Activated CD4-positive, alpha-beta T cell treated with anti-CD3 and anti-CD28 coated beads, Interleukin-2, amount 10 ng/mL, durations not matched to agents 7 days and 5 days (primary cell): ENCODE data around the gene SARS1. TPM values are rescaled to one million over a fixed set of nuclear protein-coding genes. Genes with fewer than 3 reads are reported as not detected.
A peak's percentile ranks its signal among the peaks of the same experiment; 100 is the strongest.
"Not testable (repeated sequence)": the region's sequence is repeated elsewhere in the genome, so short reads cannot be mapped to it uniquely, and the experiment has no call there.

Experiments
- CTCF ChIA-PET: fragments of 350-600 bp; sonication (Branson Sonifier 250); formaldehyde crosslinking; loops from one replicate; lab custom pipeline; 2021; ENCODE audit warnings: antibody characterized with exemption; lab: Charles Lee
- POLR2A ChIA-PET: fragments of 350-600 bp; sonication (Branson Sonifier 250); formaldehyde crosslinking; loops from one replicate; lab custom pipeline; 2021; ENCODE audit warnings: antibody characterized with exemption; lab: Charles Lee
- DNase-seq: peaks from one replicate; pipeline ENCODE4 v3.0.0-alpha.2; 2020
- H3K27ac Mint-ChIP-seq: one replicate; pipeline ENCODE4 v1.8.0; 2021; ENCODE audit warnings: mild to moderate bottlenecking, moderate library complexity, mixed read lengths
- H3K27me3 Mint-ChIP-seq: one replicate; pipeline ENCODE4 v1.8.0; 2021; ENCODE audit warnings: mixed read lengths
- H3K36me3 Mint-ChIP-seq: one replicate; pipeline ENCODE4 v1.8.0; 2021; ENCODE audit warnings: low read depth, mixed read lengths
- H3K4me1 Mint-ChIP-seq: one replicate; pipeline ENCODE4 v1.8.0; 2021; ENCODE audit warnings: mixed read lengths
- H3K4me3 Mint-ChIP-seq: one replicate; pipeline ENCODE4 v1.8.0; 2021; ENCODE audit warnings: mild to moderate bottlenecking, moderate library complexity, mixed read lengths
- H3K9me3 Mint-ChIP-seq: one replicate; pipeline ENCODE4 v1.8.0; 2021; ENCODE audit warnings: mixed read lengths
- total RNA-seq, 2 experiments: library from RNA; stranded (reverse); gene quantifications; one replicate each; pipeline ENCODE4 v1.2.3, GENCODE V29; 2021

The SARS1 gene
- total RNA-seq: 100 to 1,000 TPM; 138 to 140 TPM

- Mint-ChIP-seq H3K4me3 (peak within 1 kb of the TSS; percentile 97), H3K27ac (peak within 1 kb of the TSS; percentile 95), H3K4me1 (peaks cover 35% of the 10 kb centered on the region), H3K36me3 (peaks cover 32% of the 10 kb centered on the region), H3K27me3 (no peaks in the 10 kb centered on the region), H3K9me3 (no peaks in the 10 kb centered on the region)
- DNase-seq: peak; percentile 89
- CTCF ChIA-PET: interaction anchor here (0.8 to 2.2 kb wide), 10 partner anchors 9 to 318 kb away, joined by 3 to 10 read pairs (median 4); no protein-coding TSS in a partner anchor
- POLR2A ChIA-PET: interaction anchor here (0.6 to 0.7 kb wide), 2 partner anchors 10 to 17 kb away, joined by 3 to 5 read pairs; no protein-coding TSS in a partner anchor
These were observed at the start of gene SARS1 for GRCh38 chr1:109213824-109214693. TSS of gene SARS1 (plus strand) at chr1:109213918. CDS start at chr1:109213993, 75 bp downstream.

GRCh38 chr1:109164538-109164937, 49.2 kb upstream of the SARS1 start:
- H3K27ac Mint-ChIP-seq: no peak overlapping the region
- H3K9me3 Mint-ChIP-seq: no peaks in the 10 kb centered on the region
- H3K27me3 Mint-ChIP-seq: no peaks in the 10 kb centered on the region
- ChIA-PET CTCF (interaction anchor here (0.6 kb wide), 2 partner anchors 9 to 158 kb away, joined by 3 read pairs; no protein-coding TSS in a partner anchor), POLR2A (no interaction called here)
- no peaks in the 10 kb centered on the region for H3K36me3 Mint-ChIP-seq
- H3K4me1 Mint-ChIP-seq: peaks cover 30% of the 10 kb centered on the region
- H3K4me3 Mint-ChIP-seq: no peak overlapping the region
- DNase-seq: no peak

GRCh38 chr1:109167001-109167506, 46.7 kb upstream of the SARS1 start:
- no peaks in the 10 kb centered on the region for H3K36me3 Mint-ChIP-seq
- DNase-seq: no peak
- no peak overlapping the region for H3K27ac Mint-ChIP-seq
- ChIA-PET CTCF (interaction anchor here (0.6 kb wide), 1 partner anchor 21 kb away, joined by 4 read pairs; no protein-coding TSS in a partner anchor), POLR2A (interaction anchor here (0.7 kb wide), 1 partner anchor 195 kb away, joined by 4 read pairs; no protein-coding TSS in a partner anchor)
- peaks cover 24% of the 10 kb centered on the region for H3K4me1 Mint-ChIP-seq
- H3K27me3 Mint-ChIP-seq: no peaks in the 10 kb centered on the region
- H3K4me3 Mint-ChIP-seq: no peak overlapping the region
- H3K9me3 Mint-ChIP-seq: no peaks in the 10 kb centered on the region

GRCh38 chr1:109170035-109170764, 43.5 kb upstream of the SARS1 start:
- CTCF ChIA-PET: interaction anchor here (1.5 kb wide), 1 partner anchor 44 kb away, joined by 3 read pairs; the partner anchor contains the start of gene SARS1
- H3K4me3 Mint-ChIP-seq: no peak overlapping the region
- no peak overlapping the region for H3K27ac Mint-ChIP-seq
- peaks cover 7% of the 10 kb centered on the region for H3K4me1 Mint-ChIP-seq
- DNase-seq: no peak
- H3K36me3 Mint-ChIP-seq: no peaks in the 10 kb centered on the region
- no peaks in the 10 kb centered on the region for H3K27me3 Mint-ChIP-seq
- POLR2A ChIA-PET: no interaction called here
- H3K9me3 Mint-ChIP-seq: no peaks in the 10 kb centered on the region

GRCh38 chr1:109171646-109172045, 42.1 kb upstream of the SARS1 start:
- H3K9me3 Mint-ChIP-seq: no peaks in the 10 kb centered on the region
- H3K4me1 Mint-ChIP-seq: peaks cover 7% of the 10 kb centered on the region
- no peak for DNase-seq
- no peaks in the 10 kb centered on the region for H3K36me3 Mint-ChIP-seq
- H3K4me3 Mint-ChIP-seq: no peak overlapping the region
- ChIA-PET POLR2A (no interaction called here), CTCF (interaction anchor here (1.5 to 3.0 kb wide), 3 partner anchors 9 to 13 kb away, joined by 3 to 9 read pairs (median 8); no protein-coding TSS in a partner anchor)
- H3K27me3 Mint-ChIP-seq: no peaks in the 10 kb centered on the region
- H3K27ac Mint-ChIP-seq: no peak overlapping the region

GRCh38 chr1:109176349-109176748, 37.4 kb upstream of the SARS1 start:
- H3K4me3 Mint-ChIP-seq, POLR2A ChIA-PET, H3K9me3 Mint-ChIP-seq, DNase-seq, H3K4me1 Mint-ChIP-seq, H3K27me3 Mint-ChIP-seq, H3K27ac Mint-ChIP-seq, H3K36me3 Mint-ChIP-seq: not testable (repeated sequence)
- CTCF ChIA-PET: interaction anchor here (0.7 kb wide), 1 partner anchor 62 kb away, joined by 4 read pairs; no protein-coding TSS in a partner anchor

GRCh38 chr1:109180715-109181084, 33.0 kb upstream of the SARS1 start:
- DNase-seq, H3K36me3 Mint-ChIP-seq, H3K4me1 Mint-ChIP-seq, H3K27ac Mint-ChIP-seq, H3K27me3 Mint-ChIP-seq, H3K4me3 Mint-ChIP-seq, POLR2A ChIA-PET, H3K9me3 Mint-ChIP-seq: not testable (repeated sequence)
- CTCF ChIA-PET: interaction anchor here (1.6 kb wide), 1 partner anchor 9 kb away, joined by 8 read pairs; no protein-coding TSS in a partner anchor

GRCh38 chr1:109181085-109181806, 32.5 kb upstream of the SARS1 start:
- no peaks in the 10 kb centered on the region for H3K9me3 Mint-ChIP-seq
- H3K27me3 Mint-ChIP-seq: no peaks in the 10 kb centered on the region
- H3K4me3 Mint-ChIP-seq: no peak overlapping the region
- no peaks in the 10 kb centered on the region for H3K36me3 Mint-ChIP-seq
- no peaks in the 10 kb centered on the region for H3K4me1 Mint-ChIP-seq
- CTCF ChIA-PET: interaction anchor here (0.9 to 1.6 kb wide), 2 partner anchors 9 to 81 kb away, joined by 3 to 8 read pairs; no protein-coding TSS in a partner anchor
- H3K27ac Mint-ChIP-seq: no peak overlapping the region
- no peak for DNase-seq
- POLR2A ChIA-PET: no interaction called here

- H3K36me3 Mint-ChIP-seq: no peaks in the 10 kb centered on the region
These were observed 31.9 kb upstream of the SARS1 start for GRCh38 chr1:109181807-109182163.

GRCh38 chr1:109183058-109183738, 30.5 kb upstream of the SARS1 start:
- ChIA-PET CTCF (interaction anchor here (0.7 kb wide), 2 partner anchors 323 to 431 kb away, joined by 4 to 6 read pairs; no protein-coding TSS in a partner anchor), POLR2A (no interaction called here)
- no peaks in the 10 kb centered on the region for H3K36me3 Mint-ChIP-seq
- no peak overlapping the region for H3K4me3 Mint-ChIP-seq
- no peaks in the 10 kb centered on the region for H3K27me3 Mint-ChIP-seq
- H3K4me1 Mint-ChIP-seq: no peaks in the 10 kb centered on the region
- no peak overlapping the region for H3K27ac Mint-ChIP-seq
- DNase-seq: no peak
- no peaks in the 10 kb centered on the region for H3K9me3 Mint-ChIP-seq

More at GRCh38 chr1:109181807-109182163, 31.9 kb upstream of the SARS1 start:
- Mint-ChIP-seq H3K27ac (no peak overlapping the region), H3K4me3 (no peak overlapping the region), H3K9me3 (no peaks in the 10 kb centered on the region), H3K27me3 (no peaks in the 10 kb centered on the region), H3K4me1 (no peaks in the 10 kb centered on the region)
- POLR2A ChIA-PET: no interaction called here
- CTCF ChIA-PET: interaction anchor here (0.9 to 1.6 kb wide), 2 partner anchors 10 to 82 kb away, joined by 3 to 8 read pairs; no protein-coding TSS in a partner anchor
- DNase-seq: no peak

- Mint-ChIP-seq H3K27me3 (no peaks in the 10 kb centered on the region), H3K4me1 (peaks cover 9% of the 10 kb centered on the region), H3K27ac (no peak overlapping the region), H3K4me3 (no peak overlapping the region), H3K9me3 (no peaks in the 10 kb centered on the region), H3K36me3 (no peaks in the 10 kb centered on the region)
- CTCF ChIA-PET: no interaction called here
- no peak for DNase-seq
- POLR2A ChIA-PET: no interaction called here
These were observed 29.0 kb upstream of the SARS1 start for GRCh38 chr1:109184687-109185086.
